Fibroblast of the aortic adventitia (primary cell): ENCODE results near the gene GPR135. TPM values are rescaled to one million over a fixed set of nuclear protein-coding genes. Genes with fewer than 3 reads are reported as not detected.

Experiments
- DNase-seq: peaks from one replicate; pipeline ENCODE4 v3.0.0-alpha.2; 2010; ENCODE audit warnings: low read depth
- H3K4me3 ChIP-seq: 2 replicates; pipeline ENCODE4 v1.5.1; 2011; ENCODE audit warnings: low read depth, mild to moderate bottlenecking, control low read depth, low read length, moderate library complexity
- total RNA-seq: library from RNA; depleted of rRNA; stranded (reverse); fragments of >200 nt; gene quantifications from 2 replicates; pipeline ENCODE4 v1.2.3, GENCODE V29; 2012; ENCODE audit warnings: low replicate concordance
- TF ChIP-seq, protein P1 (sequence below): IDR thresholded peaks from 2 replicates; pipeline ENCODE4 v1.5.1; 2011; ENCODE audit warnings: mild to moderate bottlenecking, low read length, control low read depth, inconsistent platforms; ENCODE audit not compliant: insufficient read depth

Gene GPR135
- total RNA-seq = 1.7 and 4.3 TPM in 2 replicates

DNA sequence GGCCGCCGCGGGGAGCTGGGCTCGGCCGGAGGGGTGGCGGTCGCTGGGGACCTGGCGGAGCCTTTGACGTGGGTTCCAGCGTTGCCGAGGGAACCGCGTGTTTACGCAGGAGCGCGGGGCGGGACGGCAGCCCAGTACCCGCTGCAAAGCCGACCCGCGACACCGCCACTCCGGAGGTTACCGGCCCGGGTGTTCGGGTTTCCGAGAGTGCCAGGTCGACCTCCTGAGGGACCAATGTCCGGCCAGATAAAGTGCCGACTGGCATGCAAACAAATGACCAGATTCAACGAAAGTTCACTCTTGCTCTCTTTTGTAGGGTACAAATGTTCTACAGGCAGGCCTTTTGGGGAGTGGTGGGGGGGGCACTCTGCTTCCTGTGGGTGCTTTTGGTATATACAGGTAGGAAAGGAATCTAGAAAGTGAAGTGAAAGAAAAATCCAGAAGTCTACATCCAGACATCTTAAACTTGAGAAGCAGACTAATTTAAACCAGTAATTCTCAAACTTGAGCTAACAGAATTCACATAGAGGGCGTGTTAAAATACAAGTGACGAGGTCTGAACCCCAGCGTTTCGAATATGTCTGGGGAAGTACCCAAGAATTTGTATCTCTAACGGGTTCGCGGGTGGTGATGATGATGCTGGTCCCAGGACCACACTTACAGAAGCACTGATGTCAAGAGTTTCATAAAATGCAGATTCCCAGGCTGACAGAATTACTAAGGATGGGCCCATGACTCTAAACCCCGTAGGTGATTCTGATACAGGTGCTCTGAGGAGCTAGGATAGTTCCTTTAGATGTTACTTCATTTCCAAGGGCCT lies at the start of gene GPR135:
Gene GPR135, minus strand, starts transcription at position 65 of the 820 bp plus-strand sequence. CDS start 154 bp downstream, outside the sequence.
- H3K4me3 ChIP-seq = peak within 1 kb of the TSS; percentile 65
- DNase-seq = no peak
- TF ChIP-seq, protein P1, sequence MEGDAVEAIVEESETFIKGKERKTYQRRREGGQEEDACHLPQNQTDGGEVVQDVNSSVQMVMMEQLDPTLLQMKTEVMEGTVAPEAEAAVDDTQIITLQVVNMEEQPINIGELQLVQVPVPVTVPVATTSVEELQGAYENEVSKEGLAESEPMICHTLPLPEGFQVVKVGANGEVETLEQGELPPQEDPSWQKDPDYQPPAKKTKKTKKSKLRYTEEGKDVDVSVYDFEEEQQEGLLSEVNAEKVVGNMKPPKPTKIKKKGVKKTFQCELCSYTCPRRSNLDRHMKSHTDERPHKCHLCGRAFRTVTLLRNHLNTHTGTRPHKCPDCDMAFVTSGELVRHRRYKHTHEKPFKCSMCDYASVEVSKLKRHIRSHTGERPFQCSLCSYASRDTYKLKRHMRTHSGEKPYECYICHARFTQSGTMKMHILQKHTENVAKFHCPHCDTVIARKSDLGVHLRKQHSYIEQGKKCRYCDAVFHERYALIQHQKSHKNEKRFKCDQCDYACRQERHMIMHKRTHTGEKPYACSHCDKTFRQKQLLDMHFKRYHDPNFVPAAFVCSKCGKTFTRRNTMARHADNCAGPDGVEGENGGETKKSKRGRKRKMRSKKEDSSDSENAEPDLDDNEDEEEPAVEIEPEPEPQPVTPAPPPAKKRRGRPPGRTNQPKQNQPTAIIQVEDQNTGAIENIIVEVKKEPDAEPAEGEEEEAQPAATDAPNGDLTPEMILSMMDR = no peak

DNA sequence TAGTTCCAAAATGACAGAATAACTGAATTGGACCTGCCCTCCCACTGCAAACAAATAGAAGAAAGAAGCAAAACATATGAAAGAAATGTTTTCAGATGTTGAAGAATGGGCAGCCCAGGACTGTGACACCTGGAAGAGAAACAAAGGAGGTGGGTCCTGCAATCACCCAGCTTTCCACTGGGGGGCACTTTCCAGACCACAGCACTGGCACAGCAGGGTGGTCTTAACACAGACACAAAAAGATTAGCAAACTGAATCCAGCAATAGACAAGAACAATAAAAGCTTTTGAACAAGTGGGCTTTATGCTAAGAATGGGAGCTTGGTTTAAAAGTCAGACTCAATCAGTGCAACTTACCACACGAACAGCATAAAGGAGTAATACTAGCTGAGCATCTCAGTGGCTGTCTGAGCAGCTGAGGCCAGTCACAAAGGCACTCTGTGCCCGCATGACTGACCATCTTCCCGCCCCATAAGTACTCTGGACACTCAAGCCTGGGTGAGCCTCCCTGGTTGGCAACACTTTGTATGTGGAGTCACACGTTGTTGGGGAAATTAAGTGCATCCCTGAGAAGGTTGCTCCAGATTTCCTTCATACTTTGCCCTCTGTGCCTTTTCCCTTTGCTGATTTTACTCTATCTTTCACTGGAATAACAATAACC lies 46.9 kb upstream of the GPR135 start:
- TF ChIP-seq, protein P1 = peak; percentile 58
- no peak for DNase-seq
- no peak overlapping the region for H3K4me3 ChIP-seq

- H3K4me3 ChIP-seq = no peak overlapping the region
- no peak for DNase-seq
- TF ChIP-seq, protein P1 = no peak
These were observed 45.8 kb upstream of the GPR135 start for GRCh38 chr14:59510966-59511365.

DNA sequence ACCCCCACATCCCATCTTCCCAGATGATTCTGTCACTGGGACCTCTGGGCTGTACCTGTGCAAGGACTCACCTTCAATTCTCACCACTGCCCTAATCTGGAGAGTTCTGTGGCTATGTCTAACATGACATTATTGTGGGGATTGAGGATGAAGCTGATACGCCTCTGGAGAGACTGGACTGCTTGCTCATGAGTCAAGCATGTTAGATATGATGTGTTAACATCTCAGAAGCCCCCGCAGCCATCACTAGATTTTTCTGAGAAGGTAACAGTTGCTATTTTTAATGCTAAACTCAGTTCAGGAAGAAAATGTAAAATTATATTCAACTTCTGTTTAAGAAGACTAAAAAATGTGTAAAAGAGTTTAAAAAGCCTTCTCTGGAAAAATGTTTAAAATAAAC lies 44.8 kb upstream of the GPR135 start:
- DNase-seq = no peak
- no peak overlapping the region for H3K4me3 ChIP-seq
- TF ChIP-seq, protein P1 = no peak

GRCh38 chr14:59509101-59509500 lies 43.9 kb upstream of the GPR135 start:
- no peak for DNase-seq
- TF ChIP-seq, protein P1 = no peak
- H3K4me3 ChIP-seq = no peak overlapping the region

DNA sequence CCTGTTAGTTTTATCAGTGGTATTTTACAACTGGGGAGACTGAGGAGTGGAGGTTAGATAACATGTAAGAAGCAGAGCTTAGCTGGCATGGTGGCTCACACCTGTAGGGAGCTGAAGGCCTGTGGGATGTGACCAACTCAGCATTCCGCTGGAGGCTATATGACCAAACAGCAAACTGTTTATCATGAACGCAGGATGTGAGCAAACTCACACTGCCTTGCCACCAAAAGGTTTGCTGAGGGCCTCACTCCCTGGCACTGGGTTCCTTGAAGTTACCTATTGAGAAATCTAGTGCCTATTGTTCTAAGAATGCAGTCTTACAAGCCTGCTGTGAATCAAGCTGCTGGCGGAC lies 42.5 kb upstream of the GPR135 start:
- TF ChIP-seq, protein P1 = no peak
- DNase-seq = no peak

More for the DNA sequence above, 42.5 kb upstream of the GPR135 start:
- no peak overlapping the region for H3K4me3 ChIP-seq
